GM23338 (cell line): Measurements from ENCODE around the gene ENDOV. TPM values are rescaled to one million over a fixed set of nuclear protein-coding genes. Genes with fewer than 3 reads are reported as not detected.

Experiments used
- ATAC-seq: fragments of 200-7000 bp; cut with Tn5 transposase; 3 replicates; pipeline ENCODE4 v1.9.1; 2020
- DNase-seq: peaks from one replicate; pipeline ENCODE4 v3.0.0-alpha.2; 2015; ENCODE audit warnings: low spot score
- H2AFZ ChIP-seq: fragments of 200-600 bp; sonication (generic); 2 replicates; pipeline ENCODE4 v1.8.0; 2016; ENCODE audit warnings: antibody characterized with exemption, mild to moderate bottlenecking, moderate library complexity
- H3F3A ChIP-seq: fragments of 200-600 bp; sonication (generic); replicated peaks from 2 replicates; pipeline ENCODE4 v1.8.0; 2017; ENCODE audit warnings: antibody characterized with exemption, mixed run types, low read depth
- H3K27ac ChIP-seq: fragments of 200-600 bp; sonication (generic); 2 replicates; pipeline ENCODE4 v1.6.1; 2016; ENCODE audit warnings: low read depth
- H3K27me3 ChIP-seq: fragments of 200-600 bp; sonication (generic); 2 replicates; pipeline ENCODE4 v1.8.0; 2016; ENCODE audit warnings: mild to moderate bottlenecking, mixed run types, moderate library complexity; ENCODE audit not compliant: insufficient read depth
- H3K36me3 ChIP-seq: fragments of 200-600 bp; sonication (generic); 2 replicates; pipeline ENCODE4 v1.8.0; 2016; ENCODE audit warnings: mild to moderate bottlenecking; ENCODE audit not compliant: insufficient read depth
- H3K4me1 ChIP-seq: fragments of 200-600 bp; sonication (generic); 2 replicates; pipeline ENCODE4 v1.8.0; 2016; ENCODE audit warnings: mild to moderate bottlenecking, moderate library complexity; ENCODE audit not compliant: insufficient read depth
- H3K4me2 ChIP-seq: fragments of 200-600 bp; sonication (generic); 2 replicates; pipeline ENCODE4 v1.7.1; 2017; ENCODE audit warnings: mixed run types
- H3K4me3 ChIP-seq: fragments of 200-600 bp; sonication (generic); 2 replicates; pipeline ENCODE4 v1.6.1; 2016; ENCODE audit warnings: mixed run types
- H3K79me2 ChIP-seq: fragments of 200-600 bp; sonication (generic); replicated peaks from 2 replicates; pipeline ENCODE4 v1.8.0; 2017; ENCODE audit warnings: mild to moderate bottlenecking; ENCODE audit not compliant: insufficient read depth
- H3K9me2 ChIP-seq: fragments of 200-600 bp; sonication (generic); 2 replicates; pipeline ENCODE4 v1.8.0; 2017; ENCODE audit not compliant: insufficient read depth
- H4K20me1 ChIP-seq: fragments of 200-600 bp; sonication (generic); replicated peaks from 2 replicates; pipeline ENCODE4 v1.8.0; 2017; ENCODE audit warnings: mild to moderate bottlenecking; ENCODE audit not compliant: insufficient read depth
- H3K27ac Mint-ChIP-seq: 2 replicates; pipeline ENCODE4 v1.8.0; 2020; ENCODE audit warnings: inconsistent platforms, mild to moderate bottlenecking, moderate library complexity, mixed read lengths
- H3K27me3 Mint-ChIP-seq: 3 replicates; pipeline ENCODE4 v1.8.0; 2022; ENCODE audit warnings: low read depth, mild to moderate bottlenecking, moderate library complexity, mixed read lengths, inconsistent platforms; ENCODE audit not compliant: insufficient read depth, poor library complexity
- H3K36me3 Mint-ChIP-seq: 3 replicates; pipeline ENCODE4 v1.8.0; 2021; ENCODE audit warnings: low read depth, mild to moderate bottlenecking, inconsistent platforms, moderate library complexity, mixed read lengths
- H3K4me1 Mint-ChIP-seq: 3 replicates; pipeline ENCODE4 v1.8.0; 2020; ENCODE audit warnings: mild to moderate bottlenecking, inconsistent platforms, mixed read lengths
- H3K4me3 Mint-ChIP-seq: 3 replicates; pipeline ENCODE4 v1.8.0; 2021; ENCODE audit warnings: moderate library complexity, mild to moderate bottlenecking, inconsistent platforms, mixed read lengths
- H3K9me3 Mint-ChIP-seq: 3 replicates; pipeline ENCODE4 v1.8.0; 2020; ENCODE audit warnings: moderate library complexity, mild to moderate bottlenecking, inconsistent platforms, mixed read lengths
- CREB1 ChIP-seq: fragments of 250-450 bp; sonication (Bioruptor Pico); IDR thresholded peaks from 2 replicates; pipeline ENCODE4 v1.5.0; 2020; ENCODE audit warnings: low read depth, mild to moderate bottlenecking, moderate library complexity
- EZH2 ChIP-seq: fragments of 200-600 bp; sonication (generic); IDR thresholded peaks from one replicate; pipeline ENCODE4 v1.8.0; 2017; ENCODE audit warnings: antibody characterized with exemption, mild to moderate bottlenecking, low read depth; ENCODE audit not compliant: unreplicated experiment
- EZH2phosphoT487 ChIP-seq: fragments of 200-600 bp; sonication (generic); IDR thresholded peaks from one replicate; pipeline ENCODE4 v1.8.1; 2018; ENCODE audit warnings: antibody characterized with exemption; ENCODE audit not compliant: unreplicated experiment
- JUNB ChIP-seq: IDR thresholded peaks from one replicate; pipeline ENCODE4 v1.6.1; 2016; ENCODE audit warnings: antibody characterized with exemption; ENCODE audit not compliant: unreplicated experiment
- NANOG ChIP-seq: IDR thresholded peaks from 2 replicates; pipeline ENCODE4 v1.6.1; 2016; ENCODE audit warnings: antibody characterized with exemption, borderline replicate concordance
- POLR2AphosphoS5 ChIP-seq: IDR thresholded peaks from 2 replicates; pipeline ENCODE4 v1.6.1; 2016; ENCODE audit warnings: antibody characterized with exemption, low read depth
- STAT1 ChIP-seq: IDR thresholded peaks from one replicate; pipeline ENCODE4 v1.6.1; 2016; ENCODE audit warnings: antibody characterized with exemption; ENCODE audit not compliant: unreplicated experiment
- ZNF114 ChIP-seq: fragments of 250-450 bp; sonication (Bioruptor Pico); IDR thresholded peaks from 2 replicates; pipeline ENCODE4 v1.5.0; 2020; ENCODE audit warnings: mild to moderate bottlenecking, moderate library complexity
- ZNF331 ChIP-seq: fragments of 250-450 bp; sonication (Bioruptor Pico); IDR thresholded peaks from 2 replicates; pipeline ENCODE4 v1.5.0; 2020; ENCODE audit warnings: low read depth, mild to moderate bottlenecking, moderate library complexity
- polyA plus RNA-seq: library from polyadenylated mRNA; unstranded; fragments of >200 nt; fragmentation: Nextera tagmentation; extraction: Ambion mirVana; gene quantifications from 2 replicates; pipeline ENCODE4 v1.2.1, GENCODE V29; 2016
- total RNA-seq: library from RNA; depleted of rRNA; stranded (reverse); fragments of >200 nt; shearing (Covaris generic); gene quantifications from 2 replicates; pipeline ENCODE4 v1.2.3, GENCODE V29; 2014
- TF ChIP-seq, protein P1 (sequence below): IDR thresholded peaks from 2 replicates; pipeline ENCODE4 v1.6.1; 2016; ENCODE audit warnings: antibody characterized with exemption
- TF ChIP-seq, protein P2 (sequence below): fragments of 250-450 bp; sonication (Bioruptor Pico); IDR thresholded peaks from 2 replicates; pipeline ENCODE4 v1.5.0; 2020; ENCODE audit warnings: mild to moderate bottlenecking, moderate library complexity
- TF ChIP-seq, protein P3 (sequence below), 2 experiments: fragments of 200-600 bp in 1 of 2; sonication (generic) in 1 of 2; conservative IDR thresholded peaks; 2 replicates each; pipeline versions ENCODE4 v1.5.1 to v1.6.1; 2016 to 2017; ENCODE audit warnings: antibody characterized with exemption in 2 of 2, low read depth in 2 of 2, mild to moderate bottlenecking in 2 of 2, moderate library complexity in 1 of 2
- TF ChIP-seq, protein P4 (sequence below): IDR thresholded peaks from one replicate; pipeline ENCODE4 v1.6.1; 2018; ENCODE audit warnings: antibody characterized with exemption; ENCODE audit not compliant: unreplicated experiment

ENDOV gene
- total and polyA plus RNA-seq, 2 experiments from 2014 or later, result 11.5 to 16.1 TPM

DNA sequence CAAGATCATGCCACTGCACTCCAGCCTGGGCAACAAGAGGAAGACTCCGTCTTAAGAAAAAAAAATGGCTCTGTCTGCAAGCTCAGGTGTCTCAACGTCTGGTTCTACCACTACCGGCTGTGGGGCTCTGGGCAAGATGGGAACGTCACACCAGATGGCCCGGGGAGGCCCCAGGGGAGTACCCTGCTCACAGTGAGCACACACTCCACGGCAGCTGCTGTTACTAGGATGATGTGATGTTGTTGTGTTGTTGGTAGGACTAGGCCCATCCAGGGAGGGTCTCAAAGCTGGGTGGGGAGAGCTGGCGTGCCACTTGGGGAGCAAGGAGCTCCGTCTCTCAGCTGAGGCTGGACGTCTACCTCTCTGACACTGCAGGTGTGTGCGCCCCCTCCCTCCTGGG, 70.9 kb downstream of the ENDOV start:
- TF ChIP-seq STAT1 (no peak), POLR2AphosphoS5 (no peak), EZH2phosphoT487 (no peak), ZNF331 (CRISPR knock-in tag) (no peak), EZH2 (no peak), NANOG (no peak), CREB1 (CRISPR knock-in tag) (no peak), JUNB (no peak), ZNF114 (CRISPR knock-in tag) (no peak)
- TF ChIP-seq, protein P1, sequence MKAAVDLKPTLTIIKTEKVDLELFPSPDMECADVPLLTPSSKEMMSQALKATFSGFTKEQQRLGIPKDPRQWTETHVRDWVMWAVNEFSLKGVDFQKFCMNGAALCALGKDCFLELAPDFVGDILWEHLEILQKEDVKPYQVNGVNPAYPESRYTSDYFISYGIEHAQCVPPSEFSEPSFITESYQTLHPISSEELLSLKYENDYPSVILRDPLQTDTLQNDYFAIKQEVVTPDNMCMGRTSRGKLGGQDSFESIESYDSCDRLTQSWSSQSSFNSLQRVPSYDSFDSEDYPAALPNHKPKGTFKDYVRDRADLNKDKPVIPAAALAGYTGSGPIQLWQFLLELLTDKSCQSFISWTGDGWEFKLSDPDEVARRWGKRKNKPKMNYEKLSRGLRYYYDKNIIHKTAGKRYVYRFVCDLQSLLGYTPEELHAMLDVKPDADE, result no peak
- TF ChIP-seq, protein P2, sequence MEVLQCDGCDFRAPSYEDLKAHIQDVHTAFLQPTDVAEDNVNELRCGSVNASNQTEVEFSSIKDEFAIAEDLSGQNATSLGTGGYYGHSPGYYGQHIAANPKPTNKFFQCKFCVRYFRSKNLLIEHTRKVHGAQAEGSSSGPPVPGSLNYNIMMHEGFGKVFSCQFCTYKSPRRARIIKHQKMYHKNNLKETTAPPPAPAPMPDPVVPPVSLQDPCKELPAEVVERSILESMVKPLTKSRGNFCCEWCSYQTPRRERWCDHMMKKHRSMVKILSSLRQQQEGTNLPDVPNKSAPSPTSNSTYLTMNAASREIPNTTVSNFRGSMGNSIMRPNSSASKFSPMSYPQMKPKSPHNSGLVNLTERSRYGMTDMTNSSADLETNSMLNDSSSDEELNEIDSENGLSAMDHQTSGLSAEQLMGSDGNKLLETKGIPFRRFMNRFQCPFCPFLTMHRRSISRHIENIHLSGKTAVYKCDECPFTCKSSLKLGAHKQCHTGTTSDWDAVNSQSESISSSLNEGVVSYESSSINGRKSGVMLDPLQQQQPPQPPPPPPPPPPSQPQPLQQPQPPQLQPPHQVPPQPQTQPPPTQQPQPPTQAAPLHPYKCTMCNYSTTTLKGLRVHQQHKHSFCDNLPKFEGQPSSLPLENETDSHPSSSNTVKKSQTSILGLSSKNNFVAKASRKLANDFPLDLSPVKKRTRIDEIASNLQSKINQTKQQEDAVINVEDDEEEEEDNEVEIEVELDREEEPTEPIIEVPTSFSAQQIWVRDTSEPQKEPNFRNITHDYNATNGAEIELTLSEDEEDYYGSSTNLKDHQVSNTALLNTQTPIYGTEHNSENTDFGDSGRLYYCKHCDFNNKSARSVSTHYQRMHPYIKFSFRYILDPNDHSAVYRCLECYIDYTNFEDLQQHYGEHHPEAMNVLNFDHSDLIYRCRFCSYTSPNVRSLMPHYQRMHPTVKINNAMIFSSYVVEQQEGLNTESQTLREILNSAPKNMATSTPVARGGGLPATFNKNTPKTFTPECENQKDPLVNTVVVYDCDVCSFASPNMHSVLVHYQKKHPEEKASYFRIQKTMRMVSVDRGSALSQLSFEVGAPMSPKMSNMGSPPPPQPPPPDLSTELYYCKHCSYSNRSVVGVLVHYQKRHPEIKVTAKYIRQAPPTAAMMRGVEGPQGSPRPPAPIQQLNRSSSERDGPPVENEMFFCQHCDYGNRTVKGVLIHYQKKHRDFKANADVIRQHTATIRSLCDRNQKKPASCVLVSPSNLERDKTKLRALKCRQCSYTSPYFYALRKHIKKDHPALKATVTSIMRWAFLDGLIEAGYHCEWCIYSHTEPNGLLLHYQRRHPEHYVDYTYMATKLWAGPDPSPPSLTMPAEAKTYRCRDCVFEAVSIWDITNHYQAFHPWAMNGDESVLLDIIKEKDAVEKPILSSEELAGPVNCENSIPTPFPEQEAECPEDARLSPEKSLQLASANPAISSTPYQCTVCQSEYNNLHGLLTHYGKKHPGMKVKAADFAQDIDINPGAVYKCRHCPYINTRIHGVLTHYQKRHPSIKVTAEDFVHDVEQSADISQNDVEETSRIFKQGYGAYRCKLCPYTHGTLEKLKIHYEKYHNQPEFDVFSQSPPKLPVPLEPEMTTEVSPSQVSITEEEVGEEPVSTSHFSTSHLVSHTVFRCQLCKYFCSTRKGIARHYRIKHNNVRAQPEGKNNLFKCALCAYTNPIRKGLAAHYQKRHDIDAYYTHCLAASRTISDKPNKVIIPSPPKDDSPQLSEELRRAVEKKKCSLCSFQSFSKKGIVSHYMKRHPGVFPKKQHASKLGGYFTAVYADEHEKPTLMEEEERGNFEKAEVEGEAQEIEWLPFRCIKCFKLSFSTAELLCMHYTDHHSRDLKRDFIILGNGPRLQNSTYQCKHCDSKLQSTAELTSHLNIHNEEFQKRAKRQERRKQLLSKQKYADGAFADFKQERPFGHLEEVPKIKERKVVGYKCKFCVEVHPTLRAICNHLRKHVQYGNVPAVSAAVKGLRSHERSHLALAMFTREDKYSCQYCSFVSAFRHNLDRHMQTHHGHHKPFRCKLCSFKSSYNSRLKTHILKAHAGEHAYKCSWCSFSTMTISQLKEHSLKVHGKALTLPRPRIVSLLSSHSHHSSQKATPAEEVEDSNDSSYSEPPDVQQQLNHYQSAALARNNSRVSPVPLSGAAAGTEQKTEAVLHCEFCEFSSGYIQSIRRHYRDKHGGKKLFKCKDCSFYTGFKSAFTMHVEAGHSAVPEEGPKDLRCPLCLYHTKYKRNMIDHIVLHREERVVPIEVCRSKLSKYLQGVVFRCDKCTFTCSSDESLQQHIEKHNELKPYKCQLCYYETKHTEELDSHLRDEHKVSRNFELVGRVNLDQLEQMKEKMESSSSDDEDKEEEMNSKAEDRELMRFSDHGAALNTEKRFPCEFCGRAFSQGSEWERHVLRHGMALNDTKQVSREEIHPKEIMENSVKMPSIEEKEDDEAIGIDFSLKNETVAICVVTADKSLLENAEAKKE, result no peak
- TF ChIP-seq, protein P3, sequence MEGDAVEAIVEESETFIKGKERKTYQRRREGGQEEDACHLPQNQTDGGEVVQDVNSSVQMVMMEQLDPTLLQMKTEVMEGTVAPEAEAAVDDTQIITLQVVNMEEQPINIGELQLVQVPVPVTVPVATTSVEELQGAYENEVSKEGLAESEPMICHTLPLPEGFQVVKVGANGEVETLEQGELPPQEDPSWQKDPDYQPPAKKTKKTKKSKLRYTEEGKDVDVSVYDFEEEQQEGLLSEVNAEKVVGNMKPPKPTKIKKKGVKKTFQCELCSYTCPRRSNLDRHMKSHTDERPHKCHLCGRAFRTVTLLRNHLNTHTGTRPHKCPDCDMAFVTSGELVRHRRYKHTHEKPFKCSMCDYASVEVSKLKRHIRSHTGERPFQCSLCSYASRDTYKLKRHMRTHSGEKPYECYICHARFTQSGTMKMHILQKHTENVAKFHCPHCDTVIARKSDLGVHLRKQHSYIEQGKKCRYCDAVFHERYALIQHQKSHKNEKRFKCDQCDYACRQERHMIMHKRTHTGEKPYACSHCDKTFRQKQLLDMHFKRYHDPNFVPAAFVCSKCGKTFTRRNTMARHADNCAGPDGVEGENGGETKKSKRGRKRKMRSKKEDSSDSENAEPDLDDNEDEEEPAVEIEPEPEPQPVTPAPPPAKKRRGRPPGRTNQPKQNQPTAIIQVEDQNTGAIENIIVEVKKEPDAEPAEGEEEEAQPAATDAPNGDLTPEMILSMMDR (conservative IDR thresholded peaks at IDR 0.05; ENCODE audit: low read depth in 2 of 2), result no peak
- TF ChIP-seq, protein P4, sequence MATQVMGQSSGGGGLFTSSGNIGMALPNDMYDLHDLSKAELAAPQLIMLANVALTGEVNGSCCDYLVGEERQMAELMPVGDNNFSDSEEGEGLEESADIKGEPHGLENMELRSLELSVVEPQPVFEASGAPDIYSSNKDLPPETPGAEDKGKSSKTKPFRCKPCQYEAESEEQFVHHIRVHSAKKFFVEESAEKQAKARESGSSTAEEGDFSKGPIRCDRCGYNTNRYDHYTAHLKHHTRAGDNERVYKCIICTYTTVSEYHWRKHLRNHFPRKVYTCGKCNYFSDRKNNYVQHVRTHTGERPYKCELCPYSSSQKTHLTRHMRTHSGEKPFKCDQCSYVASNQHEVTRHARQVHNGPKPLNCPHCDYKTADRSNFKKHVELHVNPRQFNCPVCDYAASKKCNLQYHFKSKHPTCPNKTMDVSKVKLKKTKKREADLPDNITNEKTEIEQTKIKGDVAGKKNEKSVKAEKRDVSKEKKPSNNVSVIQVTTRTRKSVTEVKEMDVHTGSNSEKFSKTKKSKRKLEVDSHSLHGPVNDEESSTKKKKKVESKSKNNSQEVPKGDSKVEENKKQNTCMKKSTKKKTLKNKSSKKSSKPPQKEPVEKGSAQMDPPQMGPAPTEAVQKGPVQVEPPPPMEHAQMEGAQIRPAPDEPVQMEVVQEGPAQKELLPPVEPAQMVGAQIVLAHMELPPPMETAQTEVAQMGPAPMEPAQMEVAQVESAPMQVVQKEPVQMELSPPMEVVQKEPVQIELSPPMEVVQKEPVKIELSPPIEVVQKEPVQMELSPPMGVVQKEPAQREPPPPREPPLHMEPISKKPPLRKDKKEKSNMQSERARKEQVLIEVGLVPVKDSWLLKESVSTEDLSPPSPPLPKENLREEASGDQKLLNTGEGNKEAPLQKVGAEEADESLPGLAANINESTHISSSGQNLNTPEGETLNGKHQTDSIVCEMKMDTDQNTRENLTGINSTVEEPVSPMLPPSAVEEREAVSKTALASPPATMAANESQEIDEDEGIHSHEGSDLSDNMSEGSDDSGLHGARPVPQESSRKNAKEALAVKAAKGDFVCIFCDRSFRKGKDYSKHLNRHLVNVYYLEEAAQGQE, result no peak
- Histone ChIP-seq H3K27ac (no peak overlapping the region), H3K4me3 (no peak overlapping the region), H4K20me1 (no peaks in the 10 kb centered on the region), H3K4me1 (no peaks in the 10 kb centered on the region), H3K36me3 (no peaks in the 10 kb centered on the region), H2AFZ (no peak overlapping the region), H3F3A (no peaks in the 10 kb centered on the region), H3K27me3 (peaks cover 18% of the 10 kb centered on the region), H3K79me2 (no peaks in the 10 kb centered on the region), H3K4me2 (no peak overlapping the region), H3K9me2 (no peaks in the 10 kb centered on the region)
- ATAC-seq (no peak), DNase-seq (no peak)
- Mint-ChIP-seq H3K4me3 (no peak overlapping the region), H3K27me3 (peaks cover 38% of the 10 kb centered on the region), H3K4me1 (peaks cover 15% of the 10 kb centered on the region), H3K36me3 (no peaks in the 10 kb centered on the region), H3K27ac (no peak overlapping the region), H3K9me3 (no peaks in the 10 kb centered on the region; the same call in 2 of the 3 replicates)
